ENCODE measurements around the gene AGTPBP1.
"Not testable (repeated sequence)": the region's sequence is repeated elsewhere in the genome, so short reads cannot be mapped to it uniquely, and the experiment has no call there.

AGTPBP1 gene

GRCh38 chr9:85615792-85616191 lies 126.0 kb downstream of the AGTPBP1 start:
- Mint-ChIP-seq H3K27me3 (no peaks in the 10 kb centered on the region), H3K4me3 (no peak overlapping the region), H3K4me1 (peaks cover under 1% of the 10 kb centered on the region), H3K36me3 (peaks cover 24% of the 10 kb centered on the region), H3K27ac (no peak overlapping the region), H3K9me3 (no peaks in the 10 kb centered on the region)
- no peak for ATAC-seq

- Mint-ChIP-seq H3K27ac (peak overlapping the region; percentile 48), H3K4me3 (no peak overlapping the region), H3K4me1 (peaks cover 6% of the 10 kb centered on the region), H3K9me3 (no peaks in the 10 kb centered on the region), H3K27me3 (no peaks in the 10 kb centered on the region), H3K36me3 (peaks cover 15% of the 10 kb centered on the region)
- peak; percentile 87 for ATAC-seq
These were observed 131.5 kb downstream of the AGTPBP1 start for GRCh38 chr9:85610074-85610860.

GRCh38 chr9:85605905-85606304 lies 135.8 kb downstream of the AGTPBP1 start:
- Mint-ChIP-seq H3K4me3 (no peak overlapping the region), H3K36me3 (peaks cover 44% of the 10 kb centered on the region), H3K4me1 (peaks cover 11% of the 10 kb centered on the region), H3K9me3 (no peaks in the 10 kb centered on the region), H3K27ac (no peak overlapping the region), H3K27me3 (no peaks in the 10 kb centered on the region)
- ATAC-seq: no peak

- Mint-ChIP-seq H3K9me3 (no peaks in the 10 kb centered on the region), H3K27me3 (no peaks in the 10 kb centered on the region), H3K36me3 (peaks cover 51% of the 10 kb centered on the region), H3K27ac (no peak overlapping the region), H3K4me3 (no peak overlapping the region), H3K4me1 (peaks cover 5% of the 10 kb centered on the region)
- ATAC-seq: no peak
These were observed 137.8 kb downstream of the AGTPBP1 start for GRCh38 chr9:85603936-85604335.

DNA sequence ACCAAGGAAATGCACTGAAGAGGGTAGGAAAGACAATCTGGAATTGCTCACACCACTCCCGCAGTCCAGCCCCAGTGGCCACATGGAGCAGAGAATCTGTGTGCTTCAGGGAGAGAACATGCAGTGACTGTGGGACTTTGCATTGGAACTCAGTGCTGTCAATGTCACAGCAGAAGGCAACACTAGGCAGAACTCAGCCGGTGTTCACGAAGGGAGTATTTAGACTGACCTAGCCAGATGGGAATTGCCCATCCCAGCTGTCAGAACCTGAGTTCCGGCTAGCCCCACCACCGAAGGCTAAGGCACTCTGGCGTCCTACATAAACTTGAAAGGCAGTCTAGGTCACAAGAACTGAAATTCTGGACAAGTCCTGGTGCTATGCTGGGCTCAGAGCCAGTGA lies 139.0 kb downstream of the AGTPBP1 start:
- no peaks in the 10 kb centered on the region for H3K27me3 Mint-ChIP-seq
- H3K4me1 Mint-ChIP-seq: peaks cover 5% of the 10 kb centered on the region
- no peaks in the 10 kb centered on the region for H3K9me3 Mint-ChIP-seq
- no peak for ATAC-seq
- peaks cover 51% of the 10 kb centered on the region for H3K36me3 Mint-ChIP-seq
- H3K4me3 Mint-ChIP-seq: no peak overlapping the region
- no peak overlapping the region for H3K27ac Mint-ChIP-seq

GRCh38 chr9:85600675-85601263 lies 141.0 kb downstream of the AGTPBP1 start:
- Mint-ChIP-seq H3K4me1 (peaks cover 5% of the 10 kb centered on the region), H3K36me3 (peaks cover 48% of the 10 kb centered on the region), H3K27ac (no peak overlapping the region), H3K4me3 (no peak overlapping the region), H3K27me3 (no peaks in the 10 kb centered on the region), H3K9me3 (no peaks in the 10 kb centered on the region)
- ATAC-seq: no peak

- ATAC-seq: no peak
- Mint-ChIP-seq H3K27ac (no peak overlapping the region), H3K27me3 (no peaks in the 10 kb centered on the region), H3K4me1 (peaks cover 5% of the 10 kb centered on the region), H3K36me3 (peaks cover 39% of the 10 kb centered on the region), H3K9me3 (no peaks in the 10 kb centered on the region), H3K4me3 (no peak overlapping the region)
These were observed 142.1 kb downstream of the AGTPBP1 start for GRCh38 chr9:85599540-85600105.

DNA sequence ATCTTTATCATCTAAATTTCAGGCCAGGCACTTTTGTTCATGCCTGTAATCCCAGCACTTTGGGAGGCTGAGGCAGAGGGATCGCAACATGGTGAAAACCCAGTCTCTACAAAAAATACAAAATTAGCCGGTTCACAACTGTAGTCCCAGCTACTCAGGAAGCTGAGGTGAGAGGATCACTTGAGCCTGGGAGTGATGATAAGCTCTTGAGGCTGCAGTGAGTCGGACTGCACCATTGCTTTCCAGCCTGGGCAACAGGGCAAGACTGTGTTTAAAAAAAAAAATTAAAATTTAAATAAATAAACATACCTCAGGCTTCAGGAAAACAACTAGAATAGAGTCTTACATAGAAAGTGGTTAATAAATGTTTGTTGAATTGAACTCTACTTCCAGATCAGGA lies 147.4 kb downstream of the AGTPBP1 start:
- no peak overlapping the region for H3K27ac Mint-ChIP-seq
- H3K36me3 Mint-ChIP-seq: peaks cover 22% of the 10 kb centered on the region
- H3K4me1 Mint-ChIP-seq: no peaks in the 10 kb centered on the region
- no peaks in the 10 kb centered on the region for H3K9me3 Mint-ChIP-seq
- no peak for ATAC-seq
- no peaks in the 10 kb centered on the region for H3K27me3 Mint-ChIP-seq
- H3K4me3 Mint-ChIP-seq: no peak overlapping the region

DNA sequence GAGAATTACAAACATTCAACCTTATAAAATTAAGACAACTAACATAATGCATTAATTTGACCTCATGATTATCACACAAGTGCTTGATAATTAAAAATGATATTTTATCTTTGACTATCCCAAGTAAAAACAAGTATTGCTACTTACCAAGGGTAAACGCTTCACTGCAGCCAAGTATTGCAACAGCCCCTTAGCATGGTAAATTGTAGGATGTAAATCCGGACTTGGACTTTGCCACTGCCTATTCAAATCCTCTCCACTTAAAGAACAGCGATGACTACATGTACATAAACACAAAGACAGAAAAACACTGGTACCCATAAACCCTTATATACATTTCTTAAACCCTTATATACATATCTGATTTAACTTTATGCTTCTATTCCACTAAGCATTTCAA lies 155.1 kb downstream of the AGTPBP1 start:
- Mint-ChIP-seq H3K4me3 (no peak overlapping the region), H3K4me1 (no peaks in the 10 kb centered on the region), H3K27ac (no peak overlapping the region), H3K27me3 (no peaks in the 10 kb centered on the region), H3K36me3 (peaks cover 38% of the 10 kb centered on the region), H3K9me3 (no peaks in the 10 kb centered on the region)
- no peak for ATAC-seq

GRCh38 chr9:85577353-85577952 lies 164.3 kb downstream of the AGTPBP1 start:
- no peak overlapping the region for H3K27ac Mint-ChIP-seq

DNA sequence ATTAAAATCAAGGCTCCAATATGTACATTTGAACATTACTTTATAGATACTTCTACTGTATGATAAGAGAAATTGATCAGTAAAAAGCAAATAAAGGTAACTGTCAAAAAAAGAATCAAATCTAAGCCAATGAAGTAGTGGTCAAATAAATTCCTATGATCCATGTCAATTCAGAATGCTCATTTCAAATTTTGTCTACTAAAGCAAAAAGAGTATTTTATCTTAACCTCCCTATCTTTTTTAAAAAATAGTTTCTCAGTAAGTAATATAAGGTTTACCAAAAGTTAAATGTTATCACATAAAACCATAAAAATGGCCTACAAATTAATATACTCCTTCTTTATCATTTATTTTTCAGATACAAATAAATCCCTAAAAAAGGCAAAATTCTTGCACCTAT lies 165.9 kb downstream of the AGTPBP1 start:
- Mint-ChIP-seq H3K9me3 (no peaks in the 10 kb centered on the region), H3K4me3 (no peak overlapping the region), H3K27me3 (no peaks in the 10 kb centered on the region), H3K36me3 (peaks cover 31% of the 10 kb centered on the region), H3K4me1 (no peaks in the 10 kb centered on the region), H3K27ac (no peak overlapping the region)
- ATAC-seq: no peak

More at GRCh38 chr9:85577353-85577952, 164.3 kb downstream of the AGTPBP1 start:
- Mint-ChIP-seq H3K4me1 (no peaks in the 10 kb centered on the region), H3K9me3 (no peaks in the 10 kb centered on the region), H3K4me3 (no peak overlapping the region), H3K27me3 (no peaks in the 10 kb centered on the region), H3K36me3 (peaks cover 22% of the 10 kb centered on the region)
- no peak for ATAC-seq

DNA sequence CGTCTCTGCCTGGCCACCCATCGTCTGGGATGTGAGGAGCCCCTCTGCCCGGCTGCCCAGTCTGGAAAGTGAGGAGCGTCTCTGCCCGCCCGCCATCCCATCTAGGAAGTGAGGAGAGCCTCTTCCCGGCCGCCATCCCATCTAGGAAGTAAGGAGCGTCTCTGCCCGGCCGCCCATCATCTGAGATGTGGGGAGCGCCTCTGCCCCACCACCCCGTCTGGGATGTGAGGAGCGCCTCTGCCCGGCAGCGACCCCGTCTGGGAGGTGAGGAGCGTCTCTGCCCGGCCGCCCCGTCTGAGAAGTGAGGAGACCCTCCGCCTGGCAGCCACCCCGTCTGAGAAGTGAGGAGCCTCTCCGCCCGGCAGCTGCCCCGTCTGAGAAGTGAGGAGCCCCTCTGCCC lies 168.2 kb downstream of the AGTPBP1 start:
- not testable (repeated sequence) for ATAC-seq, H3K27me3 Mint-ChIP-seq, H3K9me3 Mint-ChIP-seq, H3K27ac Mint-ChIP-seq, H3K4me3 Mint-ChIP-seq, H3K4me1 Mint-ChIP-seq
- H3K36me3 Mint-ChIP-seq: peaks cover 39% of the 10 kb centered on the region

GRCh38 chr9:85572917-85573316 lies 168.8 kb downstream of the AGTPBP1 start:
- not testable (repeated sequence) for H3K4me1 Mint-ChIP-seq, ATAC-seq, H3K9me3 Mint-ChIP-seq, H3K27ac Mint-ChIP-seq, H3K27me3 Mint-ChIP-seq, H3K4me3 Mint-ChIP-seq
- peaks cover 43% of the 10 kb centered on the region for H3K36me3 Mint-ChIP-seq

DNA sequence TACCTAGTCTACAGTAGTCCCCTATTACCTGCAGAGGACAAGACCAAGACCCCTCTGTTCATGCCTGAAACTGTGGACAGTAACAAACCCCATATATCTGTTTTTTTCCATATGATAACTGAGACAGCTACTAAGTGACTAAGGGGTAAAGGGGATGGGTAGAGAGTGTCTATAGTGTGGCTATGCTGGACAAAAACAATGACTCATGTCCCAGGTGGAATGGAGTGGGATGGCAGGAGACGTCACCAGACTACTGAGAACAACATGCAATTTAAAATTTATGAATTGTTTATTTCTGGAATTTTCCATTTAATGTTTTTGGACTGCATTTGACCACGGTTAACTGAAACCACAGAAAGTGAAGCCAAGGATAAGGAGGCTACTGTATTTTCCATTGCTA lies 171.8 kb downstream of the AGTPBP1 start:
- no peak for ATAC-seq
- no peaks in the 10 kb centered on the region for H3K9me3 Mint-ChIP-seq
- H3K36me3 Mint-ChIP-seq: peaks cover 69% of the 10 kb centered on the region
- H3K4me3 Mint-ChIP-seq: no peak overlapping the region
- no peak overlapping the region for H3K27ac Mint-ChIP-seq
- no peaks in the 10 kb centered on the region for H3K4me1 Mint-ChIP-seq
- H3K27me3 Mint-ChIP-seq: no peaks in the 10 kb centered on the region

DNA sequence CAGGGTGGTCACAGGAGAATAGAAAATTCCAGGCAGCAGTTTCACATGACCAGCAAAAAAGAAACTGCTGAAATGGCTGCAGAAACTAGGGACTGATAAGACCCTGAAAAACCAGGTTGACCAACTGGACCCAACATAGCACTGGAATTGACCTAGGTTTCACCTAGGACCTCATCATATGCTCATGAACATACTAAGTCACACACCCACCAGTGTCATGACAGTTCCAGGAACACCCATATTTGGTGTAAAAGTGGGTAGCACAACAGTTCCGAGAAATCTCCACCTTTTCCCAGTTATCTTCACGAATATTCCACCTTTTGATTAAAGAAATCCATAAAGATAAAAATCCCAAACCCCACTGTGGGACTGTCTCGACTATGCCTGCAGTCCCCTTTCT lies 182.2 kb downstream of the AGTPBP1 start:
- Mint-ChIP-seq H3K36me3 (peaks cover 49% of the 10 kb centered on the region), H3K27me3 (no peaks in the 10 kb centered on the region), H3K4me1 (no peaks in the 10 kb centered on the region), H3K4me3 (no peak overlapping the region), H3K9me3 (no peaks in the 10 kb centered on the region), H3K27ac (no peak overlapping the region)
- no peak for ATAC-seq

GRCh38 chr9:85554349-85554748 lies 187.4 kb downstream of the AGTPBP1 start:
- no peaks in the 10 kb centered on the region for H3K27me3 Mint-ChIP-seq
- no peak overlapping the region for H3K27ac Mint-ChIP-seq
- H3K9me3 Mint-ChIP-seq: no peaks in the 10 kb centered on the region
- no peaks in the 10 kb centered on the region for H3K4me1 Mint-ChIP-seq
- no peak overlapping the region for H3K4me3 Mint-ChIP-seq
- ATAC-seq: no peak
- H3K36me3 Mint-ChIP-seq: peaks cover 19% of the 10 kb centered on the region

Data from stimulated activated memory B cell treated with anti-CD40 and anti-IgM and Interleukin-4, amounts not matched to agents 10 μg/mL and 1 μg/mL and 100 μg/mL, for 72 hours (primary cell).